Neuronal stem cell (in vitro differentiated cells): ENCODE data around the gene CFAP65.

ENCODE experiments used
- DNase-seq: peaks from one replicate; pipeline ENCODE4 v3.0.0-alpha.2; 2013; ENCODE audit warnings: low spot score
- H2AFZ ChIP-seq: one replicate; pipeline ENCODE4 v1.6.1; 2013; ENCODE audit warnings: mild to moderate bottlenecking, low read length, inconsistent platforms
- H2AK5ac ChIP-seq: 2 replicates; pipeline ENCODE4 v1.6.1; 2013; ENCODE audit warnings: low read depth, mild to moderate bottlenecking, inconsistent platforms, low read length, moderate library complexity, mixed read lengths
- H2BK120ac ChIP-seq: 2 replicates; pipeline ENCODE4 v1.6.1; 2013; ENCODE audit warnings: low read depth, mild to moderate bottlenecking, inconsistent platforms, low read length, moderate library complexity, mixed read lengths
- H2BK12ac ChIP-seq: one replicate; pipeline ENCODE4 v1.6.1; 2013; ENCODE audit warnings: low read length, inconsistent platforms
- H2BK15ac ChIP-seq: 2 replicates; pipeline ENCODE4 v1.6.1; 2013; ENCODE audit warnings: mild to moderate bottlenecking, low read length, inconsistent platforms, mixed read lengths
- H2BK5ac ChIP-seq: one replicate; pipeline ENCODE4 v1.6.1; 2013; ENCODE audit warnings: inconsistent platforms, mild to moderate bottlenecking, low read length, moderate library complexity
- H3K14ac ChIP-seq: one replicate; pipeline ENCODE4 v1.6.1; 2013; ENCODE audit warnings: low read length, inconsistent platforms
- H3K18ac ChIP-seq: 2 replicates; pipeline ENCODE4 v1.6.1; 2013; ENCODE audit warnings: low read length, inconsistent platforms
- H3K23ac ChIP-seq: 2 replicates; pipeline ENCODE4 v1.6.1; 2013; ENCODE audit warnings: low read depth, mild to moderate bottlenecking, mixed read lengths, low read length, inconsistent platforms; ENCODE audit not compliant: poor library complexity
- H3K27ac ChIP-seq: replicated peaks from 3 replicates; pipeline ENCODE4 v1.5.1; 2013; ENCODE audit warnings: low read length, inconsistent platforms
- H3K27me3 ChIP-seq, 3 experiments: 2 replicates each; pipeline ENCODE4 v1.6.1; 2013; ENCODE audit warnings: low read length in 3 of 3, mild to moderate bottlenecking in 2 of 3, inconsistent platforms in 1 of 3, low read depth in 1 of 3, mixed read lengths in 1 of 3, moderate library complexity in 1 of 3; ENCODE audit not compliant: control insufficient read depth in 3 of 3, insufficient read depth in 3 of 3
- H3K36me3 ChIP-seq, 2 donors: replicated peaks in 1 of 2; 2 replicates each; pipeline ENCODE4 v1.6.1; 2013; ENCODE audit warnings: low read length in 2 of 2; ENCODE audit not compliant: control insufficient read depth in 2 of 2, insufficient read depth in 2 of 2
- H3K4ac ChIP-seq: 2 replicates; pipeline ENCODE4 v1.6.1; 2013; ENCODE audit warnings: inconsistent platforms, mild to moderate bottlenecking, low read length, moderate library complexity
- H3K4me1 ChIP-seq, 2 donors: 1 replicate in 1 of 2; 2 replicates in 1 of 2; pipeline ENCODE4 v1.6.1; 2013; ENCODE audit warnings: low read length in 2 of 2, low read depth in 1 of 2; ENCODE audit not compliant: control insufficient read depth in 2 of 2, insufficient read depth in 1 of 2
- H3K4me2 ChIP-seq: one replicate; pipeline ENCODE4 v1.6.1; 2013; ENCODE audit warnings: mild to moderate bottlenecking, low read length, inconsistent platforms; ENCODE audit not compliant: insufficient read depth, poor library complexity, severe bottlenecking
- H3K4me3 ChIP-seq, 2 donors: 2 replicates each; pipeline ENCODE4 v1.5.1; 2013; ENCODE audit warnings: low read length in 2 of 2, mild to moderate bottlenecking in 2 of 2, inconsistent platforms in 1 of 2, moderate library complexity in 1 of 2
- H3K79me1 ChIP-seq: one replicate; pipeline ENCODE4 v1.6.1; 2013; ENCODE audit warnings: low read depth, mild to moderate bottlenecking, inconsistent platforms, low read length, moderate library complexity
- H3K9ac ChIP-seq: one replicate; pipeline ENCODE4 v1.6.1; 2013; ENCODE audit warnings: mild to moderate bottlenecking, low read depth, low read length, inconsistent platforms; ENCODE audit not compliant: poor library complexity
- H3K9me3 ChIP-seq, 2 donors: replicated peaks in 1 of 2; 2 replicates each; pipeline versions ENCODE3 to v1.6.1; 2013; ENCODE audit warnings: low read length in 2 of 2, mild to moderate bottlenecking in 2 of 2, inconsistent platforms in 1 of 2, low read depth in 1 of 2, mixed read lengths in 1 of 2, moderate library complexity in 1 of 2; ENCODE audit not compliant: control insufficient read depth in 2 of 2, insufficient read depth in 1 of 2
- H4K8ac ChIP-seq: one replicate; pipeline ENCODE4 v1.6.1; 2013; ENCODE audit warnings: low read depth, mild to moderate bottlenecking, inconsistent platforms, low read length, moderate library complexity
- H4K91ac ChIP-seq: one replicate; pipeline ENCODE4 v1.6.1; 2013; ENCODE audit warnings: low read length, low read depth, mild to moderate bottlenecking, inconsistent platforms; ENCODE audit not compliant: poor library complexity
- WGBS, 2 donors: extraction: QIAGEN DNeasy Blood & Tissue Kit; methylation state at CpG; one replicate each; pipeline ENCODE4 v1.1.7; 2013; ENCODE audit warnings: missing lambda C conversion rate in 2 of 2, mixed read lengths in 1 of 2; ENCODE audit not compliant: insufficient read length in 2 of 2, insufficient replicate concordance in 1 of 2; ENCODE audit errors: extremely low coverage in 2 of 2; 5-methylcytosine and 5-hydroxymethylcytosine counted together

The CFAP65 gene

DNA sequence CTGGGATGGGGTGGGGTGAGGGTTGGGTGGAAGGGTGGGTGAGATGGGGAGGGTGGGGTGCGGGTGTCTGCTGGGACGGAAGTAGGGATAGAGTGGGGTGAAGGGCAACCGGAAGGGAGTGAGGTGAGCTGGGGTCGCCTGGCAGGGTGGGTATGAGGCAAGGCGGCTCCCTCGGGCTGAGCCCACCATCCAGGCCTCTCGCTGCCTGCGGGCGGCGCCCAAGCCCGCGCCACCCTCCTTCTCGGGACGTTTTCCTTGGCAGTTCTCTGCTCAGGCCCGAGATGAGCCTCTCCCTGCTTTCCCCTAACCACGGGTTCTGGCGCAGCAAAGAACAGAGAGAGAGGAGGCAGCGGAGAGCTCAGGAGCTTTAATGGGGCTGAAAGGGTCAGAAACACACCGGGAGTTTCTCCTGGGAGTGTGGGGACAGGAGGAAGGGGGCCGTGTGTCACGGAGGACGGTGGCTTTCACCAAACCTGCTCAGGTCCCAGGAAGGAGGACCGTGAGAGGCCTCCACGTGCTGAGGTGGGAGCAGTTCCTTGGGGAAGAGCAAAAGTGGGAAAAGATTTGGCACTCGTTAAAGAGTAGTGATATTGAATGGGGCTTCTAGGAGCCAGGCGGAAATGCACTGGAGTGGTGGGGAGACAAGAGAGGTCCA, 60.5 kb downstream of the CFAP65 start:
- WGBS, 2 donors, result no CpG with 5 or more reads among the region's 26 CpGs
- H3K4me2 ChIP-seq, result no peak overlapping the region

DNA sequence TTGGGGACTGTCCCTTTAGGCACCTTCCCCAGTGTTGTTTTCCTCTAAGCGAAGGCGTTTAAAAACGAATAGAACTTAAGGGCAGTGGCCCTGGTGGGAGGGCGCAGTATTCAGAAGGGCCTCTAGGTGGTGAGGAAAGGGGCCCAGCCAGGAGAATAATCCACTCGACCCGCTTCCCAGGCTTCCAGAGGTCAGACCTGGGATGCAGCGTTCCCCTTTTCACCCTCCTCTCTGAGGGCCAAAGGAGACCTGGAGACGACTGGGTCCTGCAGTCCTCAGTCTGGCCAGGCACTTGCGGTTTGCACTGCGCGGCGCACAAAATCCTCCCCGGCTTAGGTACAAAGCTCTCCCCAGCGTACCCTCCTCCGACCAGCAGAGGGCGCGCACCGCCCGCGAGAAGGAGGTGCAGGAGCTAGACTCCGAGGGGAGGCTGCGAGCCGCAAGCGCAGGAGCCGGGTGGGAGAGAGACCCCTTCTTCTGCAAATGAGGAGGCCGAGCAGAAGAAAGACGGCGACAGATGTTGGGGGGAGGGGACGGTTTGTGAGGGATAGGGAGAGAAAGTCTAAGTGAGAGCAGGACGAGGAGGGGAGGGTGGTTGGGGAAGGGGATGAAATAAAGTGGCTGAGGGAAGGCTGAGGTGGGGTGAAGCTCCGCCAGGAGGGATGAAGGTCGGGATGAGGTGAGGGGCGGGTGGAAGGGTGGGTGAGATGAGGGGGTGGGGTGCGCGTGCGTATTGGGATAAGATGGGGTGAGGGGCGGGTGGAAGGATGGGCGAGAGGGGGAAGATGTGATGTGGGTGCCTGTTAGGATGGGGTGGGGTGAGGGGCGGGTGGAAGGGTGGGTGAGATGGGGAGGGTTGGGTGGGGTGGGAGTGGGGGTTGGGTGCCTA, 61.2 kb downstream of the CFAP65 start:
- no peak overlapping the region for H4K91ac ChIP-seq
- peaks cover 2 to 9% of the 10 kb centered on the region in 2 donors for H3K4me1 ChIP-seq
- H3K4me2 ChIP-seq, result peak overlapping the region; percentile 56
- peak; percentile 86 for DNase-seq
- H2AK5ac ChIP-seq, result no peak overlapping the region
- no peak overlapping the region for H2BK12ac ChIP-seq
- H3K4ac ChIP-seq, result no peak overlapping the region
- H3K14ac ChIP-seq, result no peak overlapping the region
- no peak overlapping the region for H3K27ac ChIP-seq
- no peak overlapping the region for H2BK120ac ChIP-seq
- no peak overlapping the region for H3K9ac ChIP-seq
- H2AFZ ChIP-seq, result peak overlapping the region; percentile 96
- peak overlapping the region in 1 of 2 donors; percentile 17 for H3K4me3 ChIP-seq
- no peaks in the 10 kb centered on the region for H3K36me3 ChIP-seq
- no CpG with 5 or more reads among the region's 39 CpGs for WGBS, 2 donors
- peaks cover 2% of the 10 kb centered on the region for H3K79me1 ChIP-seq
- H3K27me3 ChIP-seq, result peaks cover 37 to 90% (median 82%) of the 10 kb centered on the region in 3 experiments
- no peak overlapping the region for H3K23ac ChIP-seq
- H3K18ac ChIP-seq, result no peak overlapping the region
- H4K8ac ChIP-seq, result no peak overlapping the region
- no peak overlapping the region for H2BK15ac ChIP-seq
- H3K9me3 ChIP-seq, result peaks cover 0 to 8% of the 10 kb centered on the region in 2 donors
- H2BK5ac ChIP-seq, result no peak overlapping the region

More for the DNA sequence above, 60.5 kb downstream of the CFAP65 start:
- Histone ChIP-seq H3K9ac (no peak overlapping the region), H2BK120ac (no peak overlapping the region), H2AFZ (peak overlapping the region; percentile 77), H2BK12ac (no peak overlapping the region), H4K8ac (no peak overlapping the region), H3K4me1 (peaks cover 2 to 9% of the 10 kb centered on the region in 2 donors), H3K18ac (no peak overlapping the region), H2BK15ac (no peak overlapping the region), H3K27me3 (peaks cover 39 to 90% (median 84%) of the 10 kb centered on the region in 3 experiments), H4K91ac (no peak overlapping the region), H3K4me3 (no peak overlapping the region), H2BK5ac (no peak overlapping the region), H3K27ac (no peak overlapping the region), H2AK5ac (no peak overlapping the region), H3K14ac (no peak overlapping the region), H3K4ac (no peak overlapping the region), H3K36me3 (no peaks in the 10 kb centered on the region), H3K23ac (no peak overlapping the region), H3K9me3 (peaks cover 0 to 8% of the 10 kb centered on the region in 2 donors), H3K79me1 (peaks cover 2% of the 10 kb centered on the region)
- DNase-seq, result no peak

DNA sequence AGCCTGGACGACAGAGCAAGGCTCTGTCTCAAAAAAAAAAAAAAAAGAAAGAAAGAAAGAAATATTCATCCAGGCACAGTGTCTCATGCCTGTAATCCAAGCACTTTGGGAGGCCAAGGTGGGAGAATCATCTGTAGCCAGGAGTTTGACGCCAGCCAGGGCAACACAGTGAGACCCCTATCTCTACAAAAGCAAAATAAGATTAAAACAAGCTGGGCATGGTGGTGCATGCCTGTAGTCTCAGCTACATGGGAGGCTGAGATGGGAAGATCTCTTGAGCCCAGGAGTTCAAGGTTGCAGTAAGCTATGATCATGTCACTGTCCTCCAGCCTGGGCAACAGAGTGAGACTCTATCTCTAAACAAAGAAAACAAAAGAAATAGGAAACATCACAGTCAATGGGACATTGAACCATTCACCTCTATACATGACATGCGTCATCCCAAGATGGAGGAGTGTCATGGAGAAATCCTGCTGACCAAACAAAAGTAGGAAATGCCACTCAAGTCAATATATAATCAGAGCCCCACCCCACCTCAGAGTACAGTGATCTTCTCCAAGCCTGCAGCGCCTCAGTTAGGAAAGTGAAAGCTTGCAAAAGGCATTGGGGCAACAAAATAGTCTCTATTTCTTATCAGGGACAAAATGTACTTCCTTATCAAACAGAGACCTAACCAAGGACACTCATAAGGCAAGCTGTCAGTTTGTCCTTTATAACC, 66.1 kb downstream of the CFAP65 start:
- Histone ChIP-seq H3K79me1 (no peaks in the 10 kb centered on the region), H2BK120ac (no peak overlapping the region), H3K9me3 (no peaks in the 10 kb centered on the region), H3K9ac (no peak overlapping the region), H2AFZ (no peak overlapping the region), H3K4ac (no peak overlapping the region), H3K23ac (no peak overlapping the region), H3K14ac (no peak overlapping the region), H2BK12ac (no peak overlapping the region), H3K27ac (no peak overlapping the region), H4K8ac (no peak overlapping the region), H3K36me3 (no peaks in the 10 kb centered on the region), H3K4me2 (no peak overlapping the region), H3K27me3 (peaks cover 0 to 56% (median 47%) of the 10 kb centered on the region in 3 experiments), H3K4me1 (peaks cover 2 to 3% of the 10 kb centered on the region in 2 donors), H2AK5ac (no peak overlapping the region), H3K4me3 (no peak overlapping the region), H2BK15ac (no peak overlapping the region), H4K91ac (no peak overlapping the region), H2BK5ac (no peak overlapping the region), H3K18ac (no peak overlapping the region)
- no CpG with 5 or more reads among the region's 4 CpGs for WGBS, 2 donors
- DNase-seq, result no peak
